Measurements from ENCODE around the gene DACT1.

Gene DACT1

GRCh38 chr14:58667900-58668299, 30.1 kb downstream of the DACT1 start:
- DNase-seq: no peak

- no peak for DNase-seq
Observed at GRCh38 chr14:58668848-58669480, 31.2 kb downstream of the DACT1 start.

- DNase-seq: no peak
Observed at GRCh38 chr14:58669556-58670200, 31.9 kb downstream of the DACT1 start.

GRCh38 chr14:58671024-58671423, 33.3 kb downstream of the DACT1 start:
- no peak for DNase-seq

- no peak for DNase-seq
Observed at GRCh38 chr14:58671436-58671835, 33.7 kb downstream of the DACT1 start.

GRCh38 chr14:58673722-58674121, 36.0 kb downstream of the DACT1 start:
- no peak for DNase-seq

GRCh38 chr14:58677001-58677400, 39.2 kb downstream of the DACT1 start:
- DNase-seq: no peak

GRCh38 chr14:58677517-58677916, 39.8 kb downstream of the DACT1 start:
- no peak for DNase-seq

GRCh38 chr14:58677996-58678395, 40.2 kb downstream of the DACT1 start:
- no peak for DNase-seq

- no peak for DNase-seq
Observed at GRCh38 chr14:58680698-58681097, 42.9 kb downstream of the DACT1 start.

- DNase-seq: no peak
Observed at GRCh38 chr14:58687232-58687795, 49.6 kb downstream of the DACT1 start.

- DNase-seq: no peak
Observed at GRCh38 chr14:58690801-58691516, 53.2 kb downstream of the DACT1 start.

GRCh38 chr14:58693048-58693447, 55.3 kb downstream of the DACT1 start:
- DNase-seq: no peak

GRCh38 chr14:58695514-58695913, 57.8 kb downstream of the DACT1 start:
- DNase-seq: no peak

- no peak for DNase-seq
Observed at GRCh38 chr14:58697266-58697929, 59.6 kb downstream of the DACT1 start.
